Neuron (in vitro differentiated cells): Measurements from ENCODE around the gene PINLYP.

Source experiments
- H2AFZ ChIP-seq: one replicate; pipeline ENCODE4 v1.6.1; 2013; ENCODE audit warnings: low read depth, mild to moderate bottlenecking, inconsistent platforms, low read length, moderate library complexity
- H3K27me3 ChIP-seq: one replicate; pipeline ENCODE4 v1.6.1; 2013; ENCODE audit warnings: low read length; ENCODE audit not compliant: insufficient read depth
- H3K36me3 ChIP-seq: one replicate; pipeline ENCODE4 v1.6.1; 2013; ENCODE audit warnings: low read length; ENCODE audit not compliant: insufficient read depth
- H3K4me1 ChIP-seq: one replicate; pipeline ENCODE4 v1.6.1; 2013; ENCODE audit warnings: low read length; ENCODE audit not compliant: insufficient read depth
- H3K4me3 ChIP-seq: 2 replicates; pipeline ENCODE4 v1.5.1; 2013; ENCODE audit warnings: mild to moderate bottlenecking, low read length, moderate library complexity
- H3K9me3 ChIP-seq: one replicate; pipeline ENCODE4 v1.6.1; 2013; ENCODE audit warnings: low read length

PINLYP gene

GRCh38 chr19:43555185-43555770 is 20.3 kb upstream of the PINLYP start:
- Histone ChIP-seq H3K27me3 (no peaks in the 10 kb centered on the region), H3K36me3 (peaks cover 54% of the 10 kb centered on the region), H3K4me3 (no peak overlapping the region), H3K9me3 (no peaks in the 10 kb centered on the region), H2AFZ (no peak overlapping the region), H3K4me1 (no peaks in the 10 kb centered on the region)

GRCh38 chr19:43560687-43561086 is 14.9 kb upstream of the PINLYP start:
- H2AFZ ChIP-seq: no peak overlapping the region
- H3K27me3 ChIP-seq: no peaks in the 10 kb centered on the region
- no peaks in the 10 kb centered on the region for H3K9me3 ChIP-seq
- H3K4me1 ChIP-seq: no peaks in the 10 kb centered on the region
- H3K4me3 ChIP-seq: no peak overlapping the region
- H3K36me3 ChIP-seq: peaks cover 53% of the 10 kb centered on the region

DNA sequence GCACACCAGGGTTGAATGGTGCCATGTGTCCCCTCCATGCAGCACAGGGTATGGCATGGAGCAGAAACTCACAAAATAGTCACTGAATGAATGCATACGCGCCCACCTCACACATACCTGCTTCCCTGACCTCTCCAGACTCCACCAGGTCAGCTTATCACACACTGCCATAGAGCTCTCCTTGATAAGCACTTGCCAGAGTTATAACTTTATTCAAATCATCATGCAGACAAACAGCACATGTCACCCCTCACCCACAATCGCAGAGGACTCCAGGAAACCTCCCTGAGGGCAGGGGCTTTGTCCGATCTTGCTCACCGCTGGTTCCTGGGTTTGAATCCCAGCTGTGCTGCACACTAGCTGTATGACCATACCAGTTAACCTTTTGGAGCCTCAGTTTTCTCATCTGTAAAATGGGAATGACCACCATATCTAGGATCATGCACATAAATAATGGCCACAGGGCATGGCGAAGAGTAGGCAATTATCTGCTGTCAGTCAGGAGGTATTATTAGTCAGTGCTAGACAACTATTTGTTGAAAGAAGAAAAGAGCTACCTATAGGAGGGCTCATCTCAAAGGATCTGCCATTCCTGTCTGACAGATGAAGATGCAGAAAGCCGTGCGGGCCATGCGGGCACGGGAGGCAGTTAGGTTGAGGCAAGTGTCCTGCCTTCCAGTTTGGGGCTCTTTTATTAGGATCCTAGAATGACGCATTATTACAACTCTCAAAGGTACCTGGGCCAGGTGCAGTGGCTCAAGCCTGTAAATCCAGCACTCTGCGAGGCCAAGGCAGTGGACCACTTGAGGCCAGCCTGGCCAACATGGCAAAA is 14.2 kb upstream of the PINLYP start:
- Histone ChIP-seq H2AFZ (no peak overlapping the region), H3K4me1 (no peaks in the 10 kb centered on the region), H3K9me3 (no peaks in the 10 kb centered on the region), H3K27me3 (no peaks in the 10 kb centered on the region), H3K4me3 (no peak overlapping the region), H3K36me3 (peaks cover 49% of the 10 kb centered on the region)

DNA sequence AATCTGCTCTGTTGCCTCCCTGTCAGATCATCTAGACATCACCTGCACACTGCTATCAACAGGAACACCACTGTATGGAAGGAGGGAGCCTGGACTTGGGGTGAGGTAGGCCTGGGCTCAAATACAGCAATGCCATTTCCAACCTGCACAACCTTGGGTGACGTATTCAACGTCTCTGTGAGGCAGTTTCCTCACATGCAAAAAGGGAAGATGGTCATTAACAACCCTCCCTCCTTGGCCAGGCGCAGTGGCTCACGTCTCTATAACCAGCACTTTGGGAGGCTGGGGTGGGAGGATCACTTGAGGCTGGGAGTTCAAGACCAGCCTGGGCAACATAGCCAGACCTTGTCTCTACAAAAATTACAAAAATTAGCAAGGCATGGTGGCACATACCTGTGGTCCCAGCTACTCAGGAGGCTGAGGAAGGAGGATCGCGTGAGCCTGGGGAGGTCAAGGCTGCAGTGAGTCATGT is 13.3 kb upstream of the PINLYP start:
- H3K4me3 ChIP-seq: no peak overlapping the region
- H3K9me3 ChIP-seq: no peaks in the 10 kb centered on the region
- H3K27me3 ChIP-seq: no peaks in the 10 kb centered on the region
- H2AFZ ChIP-seq: no peak overlapping the region
- H3K36me3 ChIP-seq: peaks cover 45% of the 10 kb centered on the region
- no peaks in the 10 kb centered on the region for H3K4me1 ChIP-seq

GRCh38 chr19:43562698-43563241 is 12.8 kb upstream of the PINLYP start:
- Histone ChIP-seq H3K36me3 (peaks cover 40% of the 10 kb centered on the region), H3K9me3 (no peaks in the 10 kb centered on the region), H2AFZ (no peak overlapping the region), H3K4me1 (no peaks in the 10 kb centered on the region), H3K27me3 (no peaks in the 10 kb centered on the region), H3K4me3 (no peak overlapping the region)

DNA sequence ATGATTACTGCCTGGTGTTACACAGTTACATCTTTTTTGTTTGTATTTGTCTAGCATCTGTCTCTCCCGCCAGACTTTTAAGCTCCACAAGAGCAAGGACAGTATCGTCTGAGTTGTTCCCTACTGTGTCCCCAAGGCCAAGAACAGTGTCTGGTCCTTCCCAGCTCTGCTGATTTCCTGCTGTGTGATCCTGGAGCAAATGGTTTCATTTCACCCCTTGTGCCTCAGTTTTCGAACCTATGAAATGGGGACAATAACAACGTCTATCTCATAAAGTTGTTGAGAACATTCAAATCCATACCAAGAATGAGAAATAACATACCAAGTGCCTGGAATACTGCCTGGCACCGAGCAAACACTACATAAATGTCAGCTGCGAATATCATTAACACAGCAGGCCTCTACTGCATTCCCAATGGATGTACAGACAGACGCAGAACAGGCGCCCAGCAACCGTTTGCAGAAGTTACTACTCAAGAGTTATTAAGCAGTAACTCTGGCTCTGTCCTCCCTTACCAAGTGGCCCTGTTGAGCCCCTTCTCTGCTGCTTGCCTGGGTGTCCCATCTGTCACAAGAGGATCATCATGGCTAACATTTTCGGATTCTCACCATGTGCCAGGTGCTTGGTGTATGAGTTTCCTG is 11.7 kb upstream of the PINLYP start:
- Histone ChIP-seq H3K27me3 (no peaks in the 10 kb centered on the region), H3K4me3 (no peak overlapping the region), H3K4me1 (no peaks in the 10 kb centered on the region), H2AFZ (no peak overlapping the region), H3K36me3 (peaks cover 35% of the 10 kb centered on the region), H3K9me3 (no peaks in the 10 kb centered on the region)

- no peaks in the 10 kb centered on the region for H3K9me3 ChIP-seq
- H3K4me1 ChIP-seq: no peaks in the 10 kb centered on the region
- H3K36me3 ChIP-seq: peaks cover 37% of the 10 kb centered on the region
- no peak overlapping the region for H3K4me3 ChIP-seq
- no peaks in the 10 kb centered on the region for H3K27me3 ChIP-seq
- H2AFZ ChIP-seq: no peak overlapping the region
These were observed 10.8 kb upstream of the PINLYP start for GRCh38 chr19:43564800-43565199.

DNA sequence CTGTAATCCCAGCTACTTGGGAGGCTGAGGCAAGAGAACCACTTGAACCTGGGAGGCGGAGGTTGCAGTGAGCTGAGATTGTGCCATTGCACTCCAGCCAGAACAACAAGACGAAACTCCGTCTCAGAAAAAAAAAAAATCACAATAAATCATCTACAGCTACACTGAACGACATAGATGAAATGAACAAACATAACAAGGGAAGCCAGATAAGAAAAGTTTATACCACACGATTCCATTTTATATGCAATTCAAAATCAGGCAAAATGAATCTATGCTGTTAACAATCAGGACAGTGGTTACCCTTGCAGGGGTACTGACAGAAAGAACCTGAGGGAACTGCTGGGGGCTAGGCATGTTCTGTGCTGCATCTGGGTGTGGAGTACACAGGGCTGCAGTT is 5.9 kb upstream of the PINLYP start:
- Histone ChIP-seq H3K9me3 (no peaks in the 10 kb centered on the region), H3K4me3 (no peak overlapping the region), H3K36me3 (peaks cover 28% of the 10 kb centered on the region), H3K4me1 (peaks cover 6% of the 10 kb centered on the region), H3K27me3 (no peaks in the 10 kb centered on the region), H2AFZ (no peak overlapping the region)

DNA sequence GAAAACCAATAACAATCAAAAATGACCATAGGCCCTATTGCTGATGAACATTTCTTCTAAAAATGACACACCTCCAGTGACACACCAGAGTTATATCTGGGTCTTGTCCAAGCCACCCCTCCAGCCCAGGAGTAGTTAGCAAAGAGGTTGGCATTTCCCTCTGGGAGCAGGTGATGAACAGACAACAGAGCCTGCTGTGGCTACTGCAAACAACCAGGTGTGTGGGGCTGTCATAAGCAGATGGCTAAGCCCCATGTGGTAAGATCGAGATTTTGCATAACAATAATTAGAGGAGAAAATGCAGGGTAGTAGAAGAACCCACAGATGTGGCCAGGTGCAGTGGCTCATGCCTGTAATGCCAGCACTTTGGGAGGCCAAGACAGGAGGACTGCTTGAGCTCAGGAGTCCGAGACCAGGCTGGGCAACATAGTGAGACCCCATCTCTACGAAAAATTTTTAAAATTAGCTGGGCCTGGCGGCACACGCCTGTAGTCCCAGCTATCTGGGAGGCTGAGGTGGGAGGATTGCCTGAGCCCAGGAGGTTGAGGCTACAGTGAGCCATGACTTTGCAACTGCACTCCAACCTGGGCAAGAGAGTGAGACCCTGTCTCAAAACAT is 5.3 kb upstream of the PINLYP start:
- no peaks in the 10 kb centered on the region for H3K27me3 ChIP-seq
- no peak overlapping the region for H2AFZ ChIP-seq
- H3K9me3 ChIP-seq: no peaks in the 10 kb centered on the region
- no peak overlapping the region for H3K4me3 ChIP-seq
- H3K36me3 ChIP-seq: peaks cover 26% of the 10 kb centered on the region
- H3K4me1 ChIP-seq: peaks cover 11% of the 10 kb centered on the region

GRCh38 chr19:43572171-43572588 is 3.4 kb upstream of the PINLYP start:
- H3K36me3 ChIP-seq: peaks cover 26% of the 10 kb centered on the region
- H3K27me3 ChIP-seq: no peaks in the 10 kb centered on the region
- H3K9me3 ChIP-seq: no peaks in the 10 kb centered on the region
- no peak overlapping the region for H3K4me3 ChIP-seq
- H3K4me1 ChIP-seq: peaks cover 14% of the 10 kb centered on the region
- no peak overlapping the region for H2AFZ ChIP-seq

- peaks cover 24% of the 10 kb centered on the region for H3K36me3 ChIP-seq
- peaks cover 14% of the 10 kb centered on the region for H3K4me1 ChIP-seq
- H3K9me3 ChIP-seq: no peaks in the 10 kb centered on the region
- H2AFZ ChIP-seq: peak overlapping the region; percentile 27
- H3K4me3 ChIP-seq: peak overlapping the region; percentile 57
- no peaks in the 10 kb centered on the region for H3K27me3 ChIP-seq
These were observed 1.0 kb upstream of the PINLYP start for GRCh38 chr19:43574424-43575155.
